GM19455 (cell line): ENCODE measurements around the gene AKAIN1.

Experiments used
- ATAC-seq: cut with Tn5 transposase; IDR thresholded peaks from one replicate; pipeline ENCODE4 v1.9.1; 2021; ENCODE audit not compliant: unreplicated experiment

The AKAIN1 gene

GRCh38 chr18:5162111-5162510 is 34.9 kb downstream of the AKAIN1 start:
- ATAC-seq = no peak

GRCh38 chr18:5159080-5159479 is 38.0 kb downstream of the AKAIN1 start:
- no peak for ATAC-seq

GRCh38 chr18:5158587-5158986 is 38.5 kb downstream of the AKAIN1 start:
- ATAC-seq = no peak

- ATAC-seq = no peak
These were observed 38.9 kb downstream of the AKAIN1 start for GRCh38 chr18:5158172-5158571.

GRCh38 chr18:5155907-5156287 is 41.2 kb downstream of the AKAIN1 start:
- no peak for ATAC-seq

GRCh38 chr18:5155218-5155906 is 41.7 kb downstream of the AKAIN1 start:
- ATAC-seq = no peak

- no peak for ATAC-seq
These were observed 44.6 kb downstream of the AKAIN1 start for GRCh38 chr18:5152343-5153020.

GRCh38 chr18:5150894-5151293 is 46.2 kb downstream of the AKAIN1 start:
- no peak for ATAC-seq

- ATAC-seq = no peak
These were observed 51.0 kb downstream of the AKAIN1 start for GRCh38 chr18:5146093-5146492.

GRCh38 chr18:5145168-5145825 is 51.8 kb downstream of the AKAIN1 start:
- no peak for ATAC-seq

GRCh38 chr18:5144629-5145028 is 52.4 kb downstream of the AKAIN1 start:
- no peak for ATAC-seq

GRCh38 chr18:5142859-5143258 is 54.2 kb downstream of the AKAIN1 start:
- no peak for ATAC-seq

GRCh38 chr18:5142131-5142530 is 54.9 kb downstream of the AKAIN1 start:
- no peak for ATAC-seq

- ATAC-seq = no peak
These were observed 59.8 kb downstream of the AKAIN1 start for GRCh38 chr18:5137261-5137660.

GRCh38 chr18:5132987-5133386 is 64.1 kb downstream of the AKAIN1 start:
- ATAC-seq = no peak

- ATAC-seq = no peak
These were observed 74.8 kb downstream of the AKAIN1 start for GRCh38 chr18:5122272-5122671.

- ATAC-seq = no peak
These were observed 86.8 kb downstream of the AKAIN1 start for GRCh38 chr18:5110266-5110665.

- ATAC-seq = no peak
These were observed 89.1 kb downstream of the AKAIN1 start for GRCh38 chr18:5107988-5108387.

GRCh38 chr18:5106730-5107129 is 90.3 kb downstream of the AKAIN1 start:
- no peak for ATAC-seq

GRCh38 chr18:5104246-5104645 is 92.8 kb downstream of the AKAIN1 start:
- no peak for ATAC-seq

- ATAC-seq = no peak
These were observed 93.4 kb downstream of the AKAIN1 start for GRCh38 chr18:5103693-5104092.

GRCh38 chr18:5103286-5103685 is 93.8 kb downstream of the AKAIN1 start:
- ATAC-seq = no peak
